NB4 (cell line): ENCODE data around the gene ALX4.

Experiments
- MYC ChIP-seq: IDR thresholded peaks from 2 replicates; pipeline ENCODE4 v1.6.1; 2011; ENCODE audit warnings: low read depth, low read length
- POLR2A ChIP-seq: IDR thresholded peaks from 2 replicates; pipeline ENCODE4 v1.6.1; 2011; ENCODE audit warnings: mild to moderate bottlenecking; ENCODE audit not compliant: insufficient read length; ENCODE audit errors: extremely low read depth
- TF ChIP-seq, protein P1 (sequence below): IDR thresholded peaks from one replicate; pipeline ENCODE4 v1.5.1; 2012; ENCODE audit warnings: low read depth, low read length

DNA sequence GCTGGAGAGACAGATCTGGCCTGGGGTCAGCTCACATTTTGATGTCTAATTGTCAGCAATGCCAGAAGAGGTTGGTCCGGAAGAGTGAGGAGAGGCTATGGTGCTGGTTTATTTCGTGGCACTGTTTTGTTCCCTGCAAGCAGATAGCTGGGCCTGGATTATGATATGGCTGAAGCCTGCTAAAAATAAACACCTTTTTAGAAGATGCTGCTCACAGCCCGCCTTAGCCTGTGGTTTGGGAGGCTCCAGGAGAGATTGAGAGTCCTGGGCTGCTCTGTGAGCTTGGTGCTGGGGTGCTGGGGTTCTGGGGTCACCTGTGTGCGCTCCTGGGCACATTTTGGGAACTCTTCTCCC, 29.6 kb upstream of the ALX4 start:
- TF ChIP-seq, protein P1, sequence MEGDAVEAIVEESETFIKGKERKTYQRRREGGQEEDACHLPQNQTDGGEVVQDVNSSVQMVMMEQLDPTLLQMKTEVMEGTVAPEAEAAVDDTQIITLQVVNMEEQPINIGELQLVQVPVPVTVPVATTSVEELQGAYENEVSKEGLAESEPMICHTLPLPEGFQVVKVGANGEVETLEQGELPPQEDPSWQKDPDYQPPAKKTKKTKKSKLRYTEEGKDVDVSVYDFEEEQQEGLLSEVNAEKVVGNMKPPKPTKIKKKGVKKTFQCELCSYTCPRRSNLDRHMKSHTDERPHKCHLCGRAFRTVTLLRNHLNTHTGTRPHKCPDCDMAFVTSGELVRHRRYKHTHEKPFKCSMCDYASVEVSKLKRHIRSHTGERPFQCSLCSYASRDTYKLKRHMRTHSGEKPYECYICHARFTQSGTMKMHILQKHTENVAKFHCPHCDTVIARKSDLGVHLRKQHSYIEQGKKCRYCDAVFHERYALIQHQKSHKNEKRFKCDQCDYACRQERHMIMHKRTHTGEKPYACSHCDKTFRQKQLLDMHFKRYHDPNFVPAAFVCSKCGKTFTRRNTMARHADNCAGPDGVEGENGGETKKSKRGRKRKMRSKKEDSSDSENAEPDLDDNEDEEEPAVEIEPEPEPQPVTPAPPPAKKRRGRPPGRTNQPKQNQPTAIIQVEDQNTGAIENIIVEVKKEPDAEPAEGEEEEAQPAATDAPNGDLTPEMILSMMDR, result no peak
- TF ChIP-seq POLR2A, result no peak
- no peak for TF ChIP-seq MYC
